Stimulated activated CD4-positive, alpha-beta T cell treated with anti-CD3 and anti-CD28 coated beads, Interleukin-12 subunit alpha, Interleukin-12 subunit beta, amount 100 ng/mL, for 48 hours (primary cell): ENCODE results near the gene ADD1.
A peak's percentile ranks its signal among the peaks of the same experiment; 100 is the strongest.

Experiments
- DNase-seq, 3 donors: peaks; one replicate each; pipeline ENCODE4 v3.0.0-alpha.2; 2020; ENCODE audit warnings: low read depth in 2 of 3, low spot score in 1 of 3

The ADD1 gene

DNA sequence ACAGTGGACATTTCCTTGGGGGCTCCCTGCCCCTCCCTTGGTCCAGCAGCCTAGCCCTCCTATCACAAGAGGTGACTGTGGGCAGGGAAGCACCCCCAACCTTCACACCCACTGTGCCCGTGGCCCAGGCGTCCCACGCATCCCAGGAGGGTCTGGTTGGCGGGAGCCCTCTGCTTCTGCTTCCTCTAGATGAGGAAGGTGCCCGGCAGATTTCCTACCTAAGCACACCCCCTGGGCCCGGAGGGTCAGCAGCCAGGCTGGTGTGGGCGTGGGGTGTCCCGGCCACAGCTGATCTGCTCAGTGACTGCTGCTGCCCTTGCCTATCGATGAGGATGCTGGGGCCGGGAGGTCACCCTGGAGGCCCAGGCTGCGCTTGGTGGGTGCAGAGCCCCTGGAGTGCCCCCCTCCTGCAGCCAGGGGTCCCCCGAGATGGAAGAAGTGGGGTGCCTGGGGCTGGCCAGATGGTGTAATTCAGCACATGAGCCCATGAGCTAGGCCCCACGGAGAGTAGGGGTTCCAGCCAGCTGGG lies 38.6 kb upstream of the ADD1 start:
- DNase-seq: no peak

DNA sequence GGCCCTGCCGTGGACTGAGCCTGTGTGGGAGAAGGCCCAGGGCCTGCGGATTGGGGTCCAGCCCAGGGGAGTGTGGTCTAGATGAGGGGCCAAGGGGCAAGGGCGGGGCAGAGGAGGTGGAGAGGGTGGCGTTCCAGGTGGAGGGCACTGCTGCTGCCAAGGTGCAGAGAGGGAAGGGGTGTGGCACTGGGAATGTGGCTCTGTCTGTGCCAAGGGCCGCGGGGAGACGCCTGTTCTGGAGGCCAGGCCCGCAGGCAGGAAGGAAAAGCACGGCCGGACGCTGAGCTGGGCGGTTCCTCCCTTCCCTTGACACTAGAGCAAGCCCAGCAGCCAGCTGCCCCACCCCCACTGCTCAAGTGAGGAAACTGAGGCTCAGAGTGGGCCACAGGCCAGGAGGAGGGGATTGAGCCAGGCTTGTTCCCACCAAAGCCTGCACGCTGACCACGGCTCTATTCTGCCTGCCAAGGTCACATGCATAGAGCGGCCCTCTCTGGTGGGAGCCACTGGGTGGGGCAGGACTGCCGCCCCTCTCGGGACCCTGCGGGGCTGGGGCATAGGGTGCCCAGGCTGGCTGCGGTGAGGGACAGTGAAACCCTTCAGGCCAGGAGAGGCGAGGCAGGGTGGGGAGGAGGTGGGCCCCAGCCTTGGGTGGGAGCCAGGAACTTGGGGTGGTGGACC lies 37.8 kb upstream of the ADD1 start:
- no peak for DNase-seq

DNA sequence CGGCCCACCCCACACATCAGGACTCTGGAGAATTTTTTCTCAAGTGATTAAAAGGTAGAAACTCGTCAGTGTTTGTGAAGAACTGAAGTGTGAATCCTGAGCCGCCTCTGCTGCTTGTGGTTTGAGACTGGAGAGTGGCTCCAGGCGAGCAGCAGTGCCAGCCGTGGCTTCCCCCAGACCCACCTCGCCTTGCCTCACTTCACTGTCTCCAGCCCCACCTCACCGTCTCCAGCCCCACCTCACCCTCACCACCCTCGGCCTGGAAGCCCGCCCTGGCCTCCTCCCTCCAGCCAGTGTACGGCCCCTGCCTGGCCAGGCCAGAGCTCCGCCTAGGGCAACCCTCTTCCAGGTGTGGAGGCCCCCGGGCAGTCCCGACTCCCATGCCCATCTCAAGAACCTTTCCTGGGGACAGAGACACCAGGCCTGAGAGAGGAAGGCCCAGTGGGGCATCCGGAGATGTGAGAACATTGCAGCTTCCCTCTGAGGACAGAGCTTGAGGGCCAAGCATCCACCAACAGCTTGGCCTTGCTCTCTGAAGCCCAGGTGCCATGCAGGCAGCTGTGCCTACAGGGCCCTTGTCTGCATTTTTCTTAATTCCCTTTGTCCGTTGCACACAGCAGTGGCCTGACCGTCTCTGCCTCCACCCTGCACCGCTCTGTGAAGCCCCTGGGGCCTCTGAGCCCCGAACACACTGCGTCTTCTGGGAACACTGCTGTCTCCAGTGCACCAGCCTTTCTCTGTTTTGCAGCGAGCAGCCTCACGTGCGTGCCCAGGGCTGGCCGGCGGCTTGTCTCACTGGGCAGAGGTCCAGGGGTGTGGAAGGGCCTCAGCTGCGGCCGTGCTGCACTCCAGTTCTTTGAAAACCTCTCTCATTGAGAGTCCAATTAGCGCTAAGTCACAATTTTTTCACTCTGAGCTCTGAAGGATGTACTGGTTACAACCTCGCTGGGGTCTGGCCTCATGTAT lies 37.0 kb upstream of the ADD1 start:
- DNase-seq: no peak

- DNase-seq: no peak
Observed at GRCh38 chr4:2807571-2807970, 36.1 kb upstream of the ADD1 start.

- no peak for DNase-seq
Observed at GRCh38 chr4:2808001-2808400, 35.6 kb upstream of the ADD1 start.

DNA sequence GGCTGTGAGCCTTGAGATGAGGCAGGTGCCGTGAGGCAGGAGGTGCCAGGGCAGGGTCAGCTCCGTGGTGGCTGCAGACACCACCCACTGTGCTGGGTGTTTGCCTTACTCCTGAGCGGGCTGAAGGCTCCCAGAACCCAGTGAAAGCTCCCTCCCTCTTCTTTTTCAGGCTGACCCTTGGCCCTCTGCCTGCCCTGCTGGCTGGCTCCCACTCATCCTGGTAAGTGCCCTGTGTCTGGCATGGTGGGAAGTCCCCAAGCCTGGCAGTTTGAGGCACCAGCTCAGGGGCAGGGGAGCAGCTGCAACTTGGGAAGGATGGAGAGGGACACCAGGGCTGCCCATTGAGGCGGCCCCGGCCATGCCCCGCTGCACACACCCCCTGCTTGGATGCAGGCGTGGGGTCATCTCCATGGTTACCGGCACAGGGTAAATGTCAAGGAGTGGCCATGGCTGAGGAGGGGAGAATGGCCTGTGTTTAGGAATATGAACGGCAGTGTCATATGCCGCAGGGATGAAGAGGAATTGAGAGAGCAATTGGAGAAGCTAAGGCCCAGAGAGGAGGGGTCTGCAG lies 33.9 kb upstream of the ADD1 start:
- DNase-seq: no peak

- DNase-seq: no peak
Observed at GRCh38 chr4:2810388-2810787, 33.3 kb upstream of the ADD1 start.

DNA sequence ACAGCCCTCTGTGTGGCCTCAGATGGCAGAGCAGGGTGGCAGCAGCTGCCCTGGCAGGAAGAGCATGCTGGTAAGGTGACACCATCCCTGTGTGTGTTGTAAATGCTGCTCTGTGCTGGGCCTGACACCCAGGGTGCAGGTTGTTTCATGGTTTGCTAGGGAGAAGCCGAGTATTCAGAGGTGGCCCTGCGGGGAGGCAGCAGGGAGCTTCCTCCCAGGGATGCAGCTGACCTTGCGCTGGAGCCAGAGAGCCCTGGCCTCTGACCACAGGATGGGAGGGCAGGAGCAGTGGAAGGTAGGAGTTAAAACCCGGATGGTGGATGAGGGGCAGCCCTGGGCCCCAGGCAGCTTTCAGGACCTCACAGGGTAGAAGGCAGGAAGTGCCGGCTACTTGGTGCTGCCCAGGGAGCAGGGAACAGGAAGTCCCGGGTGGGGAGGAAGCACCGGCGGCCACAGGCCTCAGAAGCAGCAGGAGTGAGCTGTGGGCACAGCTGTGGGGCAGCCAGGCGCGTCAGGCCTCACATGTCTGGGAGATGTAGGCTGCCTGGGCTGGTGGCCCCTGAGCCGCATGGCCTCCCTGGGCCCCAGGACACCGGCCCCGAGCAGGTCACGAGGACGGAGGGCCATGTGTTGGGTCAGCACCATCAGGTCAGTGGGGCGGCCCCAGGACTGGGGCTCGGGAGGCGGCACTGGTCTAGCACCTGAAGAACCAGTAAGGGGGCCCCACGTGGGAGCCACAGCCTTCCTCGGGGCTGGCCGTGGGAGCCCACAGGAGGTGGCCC lies 31.6 kb upstream of the ADD1 start:
- peak in 2 of 3 donors; percentile 44 to 61 for DNase-seq

DNA sequence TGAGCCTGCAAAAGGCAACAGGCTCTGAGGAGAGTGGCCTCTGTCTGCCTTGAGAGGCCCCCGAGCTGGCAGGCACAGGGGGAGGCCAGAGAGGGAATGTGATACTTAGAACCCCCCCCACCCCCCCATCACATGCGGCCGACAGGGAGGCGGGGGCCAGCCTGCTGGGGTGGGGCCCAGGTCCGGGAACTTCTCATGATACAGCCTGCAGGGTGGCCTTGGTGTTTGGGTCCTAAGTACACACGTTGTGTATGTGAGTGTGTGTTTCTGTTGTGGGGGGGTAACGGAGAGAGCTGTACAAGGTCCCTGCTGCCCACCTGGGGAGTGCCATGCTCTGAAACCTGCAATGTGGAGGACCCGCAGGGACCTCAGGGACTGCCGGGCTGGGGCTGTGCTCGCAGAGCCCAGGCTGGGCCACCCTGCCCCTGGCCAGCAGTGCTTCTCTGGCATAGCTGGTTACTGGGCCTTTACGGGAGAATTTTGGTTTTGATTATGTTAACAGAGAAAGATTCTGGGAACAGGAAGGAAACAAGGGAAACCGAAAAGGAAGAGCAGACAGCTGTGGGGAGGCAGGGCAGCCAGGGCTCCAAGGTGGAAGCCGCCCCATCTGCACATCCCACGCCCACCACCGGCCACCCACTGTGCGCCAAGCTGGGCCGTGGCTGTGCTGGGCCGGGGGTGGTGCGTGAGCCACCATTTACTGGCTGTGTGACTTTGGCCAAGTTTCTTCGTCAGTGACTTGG lies 30.9 kb upstream of the ADD1 start:
- DNase-seq: no peak

DNA sequence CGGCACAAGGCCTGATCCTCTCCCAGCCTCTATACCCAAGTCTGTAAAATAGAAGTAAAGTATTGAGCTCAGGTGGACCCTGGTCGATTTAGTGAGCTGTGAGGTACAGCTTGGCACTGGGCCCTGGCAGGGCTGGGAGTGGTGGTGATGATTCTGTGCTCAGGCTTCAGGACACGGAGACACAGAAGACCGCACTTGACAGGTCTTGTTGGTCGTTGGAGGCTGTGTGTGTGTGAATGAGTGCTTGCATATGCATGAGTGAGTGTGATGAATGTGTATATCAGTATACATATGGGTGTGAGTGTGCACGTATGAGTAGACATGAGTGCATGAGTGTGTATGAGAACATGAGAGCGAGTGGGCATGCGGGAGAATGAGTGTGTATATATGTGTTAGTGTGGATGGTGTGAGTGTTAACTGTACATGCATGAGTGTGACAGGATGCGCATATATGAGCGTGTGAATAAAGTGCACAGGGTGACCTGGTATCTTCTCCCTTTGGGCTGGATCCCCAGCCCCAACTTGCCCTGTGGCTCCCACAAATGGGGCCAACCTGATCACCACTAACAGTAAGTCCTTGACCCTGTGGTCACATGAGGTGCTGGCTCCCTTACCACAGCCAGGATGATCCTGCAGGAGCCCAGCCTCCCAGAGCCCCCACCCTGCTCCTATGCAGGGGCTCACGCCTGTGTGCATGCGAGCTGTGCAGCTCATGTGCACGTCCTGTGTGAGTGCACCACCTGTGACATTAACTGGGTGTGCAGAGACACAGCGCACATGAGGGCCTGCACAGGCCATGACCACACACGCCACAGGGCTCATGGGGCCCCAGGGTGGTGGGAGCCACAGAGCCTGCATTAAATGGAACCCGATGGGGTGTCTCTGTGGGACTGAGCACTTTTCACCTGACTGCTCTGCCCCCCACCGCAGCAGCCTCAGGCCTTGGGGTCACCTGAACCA lies 29.9 kb upstream of the ADD1 start:
- no peak for DNase-seq

DNA sequence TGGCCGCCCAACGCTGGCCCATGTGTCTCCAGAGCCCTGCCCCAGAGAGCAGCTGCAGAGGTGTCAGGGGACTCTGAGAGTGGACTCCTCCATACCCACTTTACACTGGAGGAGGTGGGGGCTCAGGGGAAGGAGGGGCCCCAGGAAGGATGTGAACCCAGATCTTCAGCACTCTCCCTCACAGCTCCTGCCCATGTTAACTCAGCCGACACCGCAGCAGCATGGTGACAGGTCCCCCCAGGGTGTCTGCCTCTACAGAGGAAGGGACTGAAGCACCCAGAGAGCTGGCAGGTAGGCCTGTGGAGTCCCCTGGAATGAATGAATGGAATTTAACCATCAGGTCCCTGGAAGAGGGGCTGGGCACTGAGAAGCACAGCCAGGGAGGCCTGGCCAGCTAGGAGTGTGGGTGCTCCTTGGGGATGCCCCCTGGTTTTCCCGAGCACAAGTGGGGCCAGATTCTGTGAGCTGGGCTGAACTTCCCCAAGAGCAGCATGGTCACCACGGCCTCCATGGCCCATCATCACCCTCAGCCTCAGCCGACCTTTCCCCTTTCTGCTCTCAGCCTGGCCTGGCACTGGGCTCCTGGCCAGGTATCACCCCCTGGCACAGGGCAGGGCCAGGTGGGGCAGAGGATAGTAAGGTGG lies 28.9 kb upstream of the ADD1 start:
- DNase-seq: no peak

GRCh38 chr4:2816401-2816954 lies 27.2 kb upstream of the ADD1 start:
- DNase-seq: no peak

DNA sequence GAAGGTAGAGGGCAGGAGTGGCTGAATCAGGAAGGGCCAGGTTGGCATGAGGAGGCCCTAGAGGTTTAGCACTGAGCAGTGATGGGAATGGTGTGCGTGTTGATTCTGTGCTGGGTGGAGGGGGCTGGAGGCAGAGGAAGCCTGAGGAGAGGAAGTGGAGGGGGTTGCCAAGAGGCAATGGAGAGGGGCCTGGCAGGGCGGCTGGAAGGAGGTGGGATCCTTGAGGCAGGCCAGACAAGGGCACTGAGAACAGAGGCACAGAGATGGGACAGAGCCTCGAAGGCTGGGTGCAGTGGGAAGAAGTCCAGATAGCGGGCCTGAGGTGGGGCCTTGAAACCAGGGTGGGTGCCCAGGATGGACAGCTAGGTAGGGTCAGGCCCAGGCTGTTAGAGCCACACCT lies 26.5 kb upstream of the ADD1 start:
- DNase-seq: no peak

GRCh38 chr4:2817701-2818350 lies 25.8 kb upstream of the ADD1 start:
- DNase-seq: no peak

- DNase-seq: no peak
Observed at GRCh38 chr4:2818351-2818939, 25.2 kb upstream of the ADD1 start.

DNA sequence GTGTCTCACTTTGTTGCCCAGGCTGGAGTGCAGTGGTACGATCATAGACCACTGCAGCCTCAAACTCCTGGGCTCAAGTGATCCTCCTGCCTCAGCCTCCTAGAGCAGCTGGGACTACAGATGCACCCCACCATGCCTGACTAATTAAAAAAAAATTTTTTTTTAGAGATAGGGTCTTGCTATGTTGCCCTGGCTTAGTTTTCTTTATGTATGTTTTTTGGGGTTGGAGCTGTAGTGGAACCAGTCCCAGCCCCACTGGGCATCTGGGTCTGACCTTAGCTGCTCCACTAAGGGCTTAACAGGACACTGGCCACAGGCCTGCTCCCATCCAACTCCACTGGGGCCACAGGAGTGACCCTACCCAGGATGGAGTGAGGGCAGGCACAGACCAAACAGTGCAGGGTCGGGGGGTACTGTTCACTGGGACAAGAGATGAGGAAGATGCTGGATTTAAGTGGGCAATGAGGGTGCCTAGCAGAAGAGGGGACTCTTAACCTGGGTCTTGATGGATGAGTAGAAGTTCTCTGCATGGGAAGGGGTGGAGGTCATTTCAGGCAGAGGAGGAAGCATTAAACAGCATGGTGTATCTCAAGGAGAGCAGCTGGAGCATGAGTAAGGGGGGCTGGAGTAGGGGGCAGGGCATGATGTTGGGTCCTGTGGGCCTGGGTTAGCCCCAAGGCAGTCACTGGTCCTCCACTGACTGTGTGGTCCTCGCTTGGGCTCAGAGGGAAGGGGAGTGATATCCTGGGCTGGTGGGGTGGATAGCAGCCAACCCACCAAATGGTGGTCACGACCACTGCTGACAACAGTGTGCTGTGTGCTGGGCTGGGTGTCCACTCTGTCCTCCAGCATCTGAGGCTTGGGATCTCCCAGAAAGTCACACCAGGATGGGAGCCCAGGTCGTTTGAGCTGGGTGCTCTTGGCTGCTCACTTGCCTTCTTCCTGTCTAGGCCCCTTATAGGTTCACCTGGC lies 24.1 kb upstream of the ADD1 start:
- DNase-seq: no peak
